HG03378 (cell line): ENCODE results near the gene HBQ1.
"Not testable (repeated sequence)": the region's sequence is repeated elsewhere in the genome, so short reads cannot be mapped to it uniquely, and the experiment has no call there.

ENCODE experiments used
- ATAC-seq: cut with Tn5 transposase; IDR thresholded peaks from one replicate; pipeline ENCODE4 v1.9.1; 2021; ENCODE audit warnings: mild to moderate bottlenecking, moderate library complexity; ENCODE audit not compliant: unreplicated experiment

HBQ1 gene

GRCh38 chr16:180101-180675 is at the start of gene HBQ1:
HBQ1 (plus strand) TSS chr16:180459; CDS start chr16:180487, 28 bp downstream.
- no peak for ATAC-seq

DNA sequence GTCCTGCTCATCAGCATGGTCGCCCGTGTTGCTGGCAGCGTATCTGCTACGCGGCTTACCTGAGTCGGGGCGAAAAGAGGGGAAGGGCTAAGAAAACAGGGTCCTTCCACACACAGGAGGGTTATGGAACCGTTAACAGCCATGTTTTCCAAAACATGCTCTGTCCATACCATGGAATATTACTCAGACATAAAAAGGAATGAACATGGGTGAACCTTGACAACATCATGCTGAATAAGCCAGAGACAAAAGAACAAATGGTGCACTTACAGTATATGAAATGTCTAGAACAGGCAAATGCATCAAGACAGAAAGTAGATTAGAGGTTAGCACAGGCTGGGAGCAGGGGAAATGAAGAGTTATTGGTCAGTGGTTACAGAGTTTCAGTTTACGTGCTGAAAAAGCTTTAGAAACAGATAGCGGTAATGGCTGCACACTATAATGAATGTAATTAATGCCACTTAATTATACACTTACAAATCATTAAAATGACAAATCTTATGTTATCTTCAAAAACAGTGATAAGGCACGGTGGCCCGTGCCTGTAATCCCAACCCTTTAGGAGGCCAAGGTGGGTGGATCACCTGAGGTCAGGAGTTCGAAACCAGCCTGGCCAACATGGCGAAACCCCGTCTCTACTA is 49.6 kb upstream of the HBQ1 start:
- ATAC-seq, result no peak

- ATAC-seq, result no peak
These were observed 48.1 kb upstream of the HBQ1 start for GRCh38 chr16:132120-132519.

- ATAC-seq, result no peak
These were observed 46.5 kb upstream of the HBQ1 start for GRCh38 chr16:133716-134115.

- ATAC-seq, result no peak
These were observed 42.2 kb upstream of the HBQ1 start for GRCh38 chr16:138049-138417.

GRCh38 chr16:140175-140857 is 39.9 kb upstream of the HBQ1 start:
- no peak for ATAC-seq

- ATAC-seq, result no peak
These were observed 37.8 kb upstream of the HBQ1 start for GRCh38 chr16:142405-142967.

DNA sequence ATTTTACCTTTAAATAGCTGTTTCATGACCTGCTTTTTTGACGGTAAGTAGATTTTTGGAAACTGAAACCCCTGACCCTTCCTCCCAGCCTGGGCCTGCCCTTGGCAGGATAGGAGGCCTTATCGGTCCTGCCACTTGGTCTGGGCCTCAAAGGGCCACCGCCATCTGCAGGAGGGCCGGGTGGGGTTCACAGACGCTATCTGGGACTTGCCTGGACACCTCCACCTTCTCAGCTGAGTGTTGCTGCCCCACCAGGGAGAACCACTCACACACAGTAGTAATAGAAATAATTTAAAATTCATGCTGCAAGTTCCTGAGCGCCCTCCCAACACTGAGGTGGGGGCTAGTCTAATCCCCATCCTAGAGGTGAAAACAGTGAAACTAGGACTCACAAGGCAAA is 37.2 kb upstream of the HBQ1 start:
- no peak for ATAC-seq

- no peak for ATAC-seq
These were observed 36.8 kb upstream of the HBQ1 start for GRCh38 chr16:143456-143855.

GRCh38 chr16:144797-145252 is 35.4 kb upstream of the HBQ1 start:
- no peak for ATAC-seq

- ATAC-seq, result no peak
These were observed 33.6 kb upstream of the HBQ1 start for GRCh38 chr16:146646-147045.

DNA sequence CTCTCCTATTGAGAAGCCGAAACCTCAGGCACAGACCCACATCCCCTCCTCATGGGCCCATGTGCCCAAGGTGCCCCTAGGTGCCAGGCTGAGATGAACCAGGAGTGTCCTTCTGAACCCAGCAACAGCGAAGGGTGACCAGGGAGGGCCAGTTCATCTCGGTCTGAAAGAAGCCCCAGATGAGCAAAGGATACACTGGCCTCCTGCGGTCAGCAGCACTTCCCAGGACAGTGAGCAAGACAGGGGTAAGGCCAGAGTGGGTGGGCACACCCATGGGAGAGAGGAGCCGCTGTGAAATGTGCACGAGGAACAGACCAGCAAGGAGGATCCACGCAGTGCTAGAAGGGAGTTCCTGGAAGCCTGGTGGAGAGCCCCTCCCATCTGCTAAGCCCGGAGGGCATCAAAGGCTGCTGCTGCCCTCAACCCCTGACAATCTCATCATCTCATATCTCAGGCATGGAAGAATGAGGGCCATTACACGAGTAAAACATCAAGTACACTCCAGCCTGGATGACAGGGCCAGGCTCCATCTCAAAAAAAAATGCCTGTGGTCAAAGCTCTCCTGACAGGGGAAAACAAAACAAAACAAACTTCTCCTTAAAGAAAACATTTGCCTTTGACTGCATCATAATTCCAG is 31.1 kb upstream of the HBQ1 start:
- ATAC-seq, result no peak

DNA sequence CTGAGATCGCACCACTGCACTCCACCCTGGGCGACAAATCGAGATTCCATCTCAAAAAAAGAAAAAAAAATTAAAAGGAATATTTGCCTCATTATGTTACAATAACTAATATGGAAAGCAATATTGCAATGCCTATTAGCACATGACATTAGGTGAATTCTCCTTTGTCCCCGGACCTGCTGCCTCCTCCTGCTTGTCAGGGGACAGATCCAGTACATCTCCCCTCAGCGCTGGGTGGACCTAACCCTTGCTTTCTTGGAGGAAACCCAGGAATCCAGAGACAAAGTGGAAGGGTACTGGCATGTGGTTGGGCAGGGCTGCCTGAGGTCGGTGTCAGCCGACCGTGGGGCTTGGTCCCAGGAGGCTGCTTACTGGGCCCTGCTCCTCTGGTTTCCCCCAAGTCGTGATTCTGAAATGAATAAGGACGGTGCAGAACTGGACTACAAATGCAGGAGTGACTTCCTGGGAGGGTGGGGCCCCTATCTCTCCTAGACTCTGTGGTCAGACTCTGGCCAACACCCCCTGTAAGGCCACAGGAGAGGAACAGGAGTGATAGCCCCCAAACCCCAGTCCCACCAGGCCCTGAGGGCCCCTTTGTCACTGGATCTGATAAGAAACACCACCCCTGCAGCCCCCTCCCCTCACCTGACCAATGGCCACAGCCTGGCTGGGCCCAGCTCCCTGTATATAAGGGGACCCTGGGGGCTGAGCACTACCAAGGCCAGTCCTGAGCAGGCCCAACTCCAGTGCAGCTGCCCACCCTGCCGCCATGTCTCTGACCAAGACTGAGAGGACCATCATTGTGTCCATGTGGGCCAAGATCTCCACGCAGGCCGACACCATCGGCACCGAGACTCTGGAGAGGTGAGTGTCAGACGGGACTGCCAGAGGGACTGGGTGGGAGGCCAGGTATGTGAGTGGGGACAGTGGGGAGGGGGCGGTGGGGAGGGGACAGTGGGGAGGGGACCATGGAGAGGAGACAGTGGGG is 27.8 kb upstream of the HBQ1 start, which contains the start of gene HBZ:
TSS of gene HBZ (plus strand) at position 504 of the 988 bp plus-strand sequence. CDS start at position 770, 266 bp downstream.
- ATAC-seq, result no peak

DNA sequence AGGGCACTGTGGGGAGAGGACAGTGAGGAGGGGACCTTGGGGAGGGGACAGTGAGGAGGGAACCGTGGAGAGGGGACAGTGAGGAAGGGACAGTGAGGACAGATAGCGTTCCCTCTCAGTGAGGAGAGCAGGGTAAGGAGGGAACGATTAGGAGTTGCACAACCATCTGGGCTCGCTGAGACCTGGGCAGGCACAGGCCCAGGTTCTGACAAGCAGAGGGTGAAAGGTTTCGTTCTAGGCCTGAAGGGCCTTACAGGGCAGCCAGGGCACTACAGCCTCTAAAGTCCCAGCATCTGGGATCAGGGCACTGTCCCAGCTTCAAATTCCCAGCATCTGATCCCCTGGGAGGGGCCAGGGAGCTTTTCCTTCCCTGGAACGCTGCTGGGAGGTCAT is 27.1 kb upstream of the HBQ1 start:
- ATAC-seq, result not testable (repeated sequence)

GRCh38 chr16:153550-154216 is 26.6 kb upstream of the HBQ1 start:
- not testable (repeated sequence) for ATAC-seq

DNA sequence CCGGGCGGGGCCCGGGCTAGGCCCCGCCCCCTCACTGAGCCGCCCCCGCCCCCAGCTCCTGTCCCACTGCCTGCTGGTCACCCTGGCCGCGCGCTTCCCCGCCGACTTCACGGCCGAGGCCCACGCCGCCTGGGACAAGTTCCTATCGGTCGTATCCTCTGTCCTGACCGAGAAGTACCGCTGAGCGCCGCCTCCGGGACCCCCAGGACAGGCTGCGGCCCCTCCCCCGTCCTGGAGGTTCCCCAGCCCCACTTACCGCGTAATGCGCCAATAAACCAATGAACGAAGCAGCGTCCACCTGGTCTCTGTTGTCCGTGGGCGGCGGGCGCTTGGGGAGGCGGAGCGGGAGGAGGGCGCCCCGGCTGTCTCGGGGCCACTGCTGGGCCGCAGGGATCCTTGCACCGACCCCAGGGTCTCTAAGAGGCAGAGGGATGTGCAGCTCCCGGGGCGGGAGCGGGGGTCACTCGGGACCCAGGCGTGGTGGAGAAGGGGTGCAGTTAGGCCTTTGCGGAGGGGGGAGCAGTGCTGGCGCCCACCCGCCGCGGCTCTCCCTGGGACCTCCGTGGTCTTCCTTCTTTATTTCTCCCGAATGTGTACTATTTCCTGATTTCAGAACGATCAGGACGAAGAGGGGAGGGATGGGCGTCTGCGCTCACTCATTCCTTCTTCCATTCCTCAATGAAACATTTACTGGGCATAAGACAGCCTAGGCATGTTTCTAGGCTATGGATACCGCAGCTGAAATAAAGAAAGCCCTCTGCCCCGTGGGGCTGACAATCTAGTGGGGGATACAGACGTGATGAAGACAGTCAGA is 25.8 kb upstream of the HBQ1 start:
- ATAC-seq, result no peak

DNA sequence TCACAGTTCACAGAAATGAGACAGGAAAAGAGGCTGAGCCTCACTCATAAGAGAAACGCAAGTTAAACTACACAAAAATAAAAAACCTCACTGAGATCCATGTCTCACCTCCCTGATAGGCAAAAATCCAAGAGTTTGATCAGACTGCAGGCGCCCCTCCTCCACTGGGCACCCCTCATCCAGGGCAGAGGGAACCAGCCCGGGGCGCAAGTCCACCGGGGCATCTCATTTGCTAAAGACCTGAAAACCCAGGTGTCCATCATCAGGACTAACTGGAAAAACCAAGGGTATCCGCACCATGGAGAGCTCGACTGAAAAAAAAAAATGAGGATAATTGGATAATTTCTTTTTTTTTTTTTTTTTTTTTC is 25.2 kb upstream of the HBQ1 start:
- no peak for ATAC-seq

DNA sequence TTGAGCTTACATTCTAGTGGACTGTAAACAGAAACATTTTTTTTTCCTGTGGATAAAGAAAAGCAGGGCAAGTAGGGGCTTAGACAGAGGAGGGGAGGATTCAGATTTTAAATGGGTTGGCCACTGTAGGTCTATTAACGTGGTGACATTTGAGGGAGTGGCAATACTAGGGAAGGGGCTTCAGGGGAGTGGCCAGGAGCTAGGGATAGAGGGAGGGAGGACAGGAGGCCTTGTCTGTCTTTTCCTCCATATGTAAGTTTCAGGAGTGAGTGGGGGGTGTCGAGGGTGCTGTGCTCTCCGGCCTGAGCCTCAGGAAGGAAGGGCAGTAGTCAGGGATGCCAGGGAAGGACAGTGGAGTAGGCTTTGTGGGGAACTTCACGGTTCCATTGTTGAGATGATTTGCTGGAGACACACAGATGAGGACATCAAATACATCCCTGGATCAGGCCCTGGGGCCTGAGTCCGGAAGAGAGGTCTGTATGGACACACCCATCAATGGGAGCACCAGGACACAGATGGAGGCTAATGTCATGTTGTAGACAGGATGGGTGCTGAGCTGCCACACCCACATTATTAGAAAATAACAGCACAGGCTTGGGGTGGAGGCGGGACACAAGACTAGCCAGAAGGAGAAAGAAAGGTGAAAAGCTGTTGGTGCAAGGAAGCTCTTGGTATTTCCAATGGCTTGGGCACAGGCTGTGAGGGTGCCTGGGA is 21.0 kb upstream of the HBQ1 start:
- no peak for ATAC-seq
